Fibroblast of lung (primary cell): Measurements from ENCODE around the gene TMEM42.

ENCODE experiments used
- CTCF ChIP-seq, 2 donors: IDR thresholded peaks in 1 of 2; conservative IDR thresholded peaks in 1 of 2; 1 replicate in 1 of 2; 2 replicates in 1 of 2; pipeline ENCODE4 v1.5.1; 2011 to 2012; ENCODE audit warnings: low read length in 2 of 2, control low read depth in 1 of 2, inconsistent platforms in 1 of 2, low read depth in 1 of 2, mild to moderate bottlenecking in 1 of 2
- EZH2 ChIP-seq: IDR thresholded peaks from 2 replicates; pipeline ENCODE4 v1.5.1; 2012; ENCODE audit warnings: low read length, control low read depth, mild to moderate bottlenecking; ENCODE audit errors: missing control alignments

- no peak for TF ChIP-seq CTCF (conservative IDR thresholded peaks at IDR 0.05 in 1 of 2, IDR thresholded peaks at IDR 0.05 in 1 of 2; ENCODE audit: low read depth in 1 of 2, low read length in 2 of 2)
- no peak for TF ChIP-seq EZH2
Observed at GRCh38 chr3:44827196-44827595, 34.5 kb upstream of the TMEM42 start.
